HG03066 (cell line): Measurements from ENCODE around the gene RIPK3.
A peak's percentile ranks its signal among the peaks of the same experiment; 100 is the strongest.

Experiments
- ATAC-seq: cut with Tn5 transposase; IDR thresholded peaks from one replicate; pipeline ENCODE4 v1.9.1; 2021; ENCODE audit warnings: low read depth; ENCODE audit not compliant: unreplicated experiment

Gene RIPK3

GRCh38 chr14:24308342-24309124 is 31.3 kb downstream of the RIPK3 start:
- ATAC-seq: no peak

GRCh38 chr14:24307575-24308341 is 32.0 kb downstream of the RIPK3 start, which contains the start of gene CIDEB:
TSS of gene CIDEB (minus strand) at chr14:24307977. CDS start at chr14:24307858, 119 bp downstream.
- ATAC-seq: no peak

GRCh38 chr14:24307156-24307574 is 32.6 kb downstream of the RIPK3 start:
- ATAC-seq: no peak

GRCh38 chr14:24304019-24304387 is 35.8 kb downstream of the RIPK3 start:
- no peak for ATAC-seq

GRCh38 chr14:24300326-24300980 is 39.3 kb downstream of the RIPK3 start:
- ATAC-seq: no peak

- peak; percentile 75 for ATAC-seq
Measured at GRCh38 chr14:24299255-24300191, 40.3 kb downstream of the RIPK3 start, which contains the start of the genes DHRS1 and NOP9. TSS of gene DHRS1 (minus strand) at chr14:24299780. CDS start at chr14:24299106, 674 bp downstream. TSS of gene NOP9 (plus strand) at chr14:24299850. CDS start at chr14:24299955, 105 bp downstream.

GRCh38 chr14:24298892-24299254 is 40.9 kb downstream of the RIPK3 start:
- peak; percentile 7 for ATAC-seq

GRCh38 chr14:24297190-24297964 is 42.4 kb downstream of the RIPK3 start:
- ATAC-seq: peak; percentile 13

- ATAC-seq: peak; percentile 53
Measured at GRCh38 chr14:24296341-24297157, 43.2 kb downstream of the RIPK3 start.

- no peak for ATAC-seq
Measured at GRCh38 chr14:24293525-24293924, 46.3 kb downstream of the RIPK3 start.

- no peak for ATAC-seq
Measured at GRCh38 chr14:24292118-24292807, 47.5 kb downstream of the RIPK3 start.

- ATAC-seq: no peak
Measured at GRCh38 chr14:24291446-24292117, 48.2 kb downstream of the RIPK3 start.

- ATAC-seq: no peak
Measured at GRCh38 chr14:24290746-24291145, 49.0 kb downstream of the RIPK3 start.

GRCh38 chr14:24289649-24290280 is 50.0 kb downstream of the RIPK3 start:
- peak; percentile 80 for ATAC-seq

- ATAC-seq: no peak
Measured at GRCh38 chr14:24286996-24287395, 52.8 kb downstream of the RIPK3 start.
